ENCODE measurements around the gene PIP5K1B.

DNA sequence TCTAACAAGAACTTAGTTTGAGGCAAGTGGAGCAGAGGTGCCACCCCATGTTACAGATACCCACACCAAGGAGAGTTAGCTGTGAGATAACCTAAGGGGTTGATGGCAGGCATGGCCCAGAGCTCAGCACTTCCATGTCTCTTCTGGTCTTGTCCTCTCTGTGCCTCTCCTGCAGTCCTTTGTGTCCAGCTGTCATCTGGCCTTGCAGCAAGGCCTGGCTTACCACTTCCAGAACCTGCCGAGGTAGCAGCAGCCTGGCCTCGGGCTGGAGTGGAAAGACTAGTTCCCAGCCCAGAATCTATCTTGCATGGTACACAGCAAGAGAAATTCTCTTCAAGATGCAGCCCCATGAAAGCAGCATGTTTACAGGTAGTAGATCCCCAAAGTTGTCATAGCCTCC is 41.5 kb downstream of the PIP5K1B start:
- TF ChIP-seq POLR2A (IDR thresholded peaks at IDR 0.05): no peak
- no peak for TF ChIP-seq EP300 (IDR thresholded peaks at IDR 0.05)
